BLaER1 (cell line): Measurements from ENCODE around the gene ADCY10.

Experiments
- H3K27ac ChIP-seq: shearing (Covaris generic); formaldehyde crosslinking; 2 replicates; pipeline ENCODE4 v1.8.1; 2022
- H3K27me3 ChIP-seq: shearing (Covaris generic); formaldehyde crosslinking; 2 replicates; pipeline ENCODE4 v1.8.1; 2022
- H3K36me3 ChIP-seq: shearing (Covaris generic); formaldehyde crosslinking; 2 replicates; pipeline ENCODE4 v1.8.1; 2022
- H3K4me1 ChIP-seq: shearing (Covaris generic); formaldehyde crosslinking; 2 replicates; pipeline ENCODE4 v1.8.1; 2022
- H3K4me2 ChIP-seq: shearing (Covaris generic); formaldehyde crosslinking; 2 replicates; pipeline ENCODE4 v1.8.1; 2022
- H3K4me3 ChIP-seq: shearing (Covaris generic); formaldehyde crosslinking; 2 replicates; pipeline ENCODE4 v1.8.1; 2022
- H3K9ac ChIP-seq: shearing (Covaris generic); formaldehyde crosslinking; 2 replicates; pipeline ENCODE4 v1.8.1; 2022
- H3K9me3 ChIP-seq: shearing (Covaris generic); formaldehyde crosslinking; 2 replicates; pipeline ENCODE4 v1.8.1; 2022
- H4K20me1 ChIP-seq: shearing (Covaris generic); formaldehyde crosslinking; 2 replicates; pipeline ENCODE4 v1.8.1; 2022
- Cebpa-rat ChIP-seq: shearing (Covaris generic); IDR thresholded peaks from 2 replicates; pipeline ENCODE4 v1.8.1; 2022

ADCY10 gene

DNA sequence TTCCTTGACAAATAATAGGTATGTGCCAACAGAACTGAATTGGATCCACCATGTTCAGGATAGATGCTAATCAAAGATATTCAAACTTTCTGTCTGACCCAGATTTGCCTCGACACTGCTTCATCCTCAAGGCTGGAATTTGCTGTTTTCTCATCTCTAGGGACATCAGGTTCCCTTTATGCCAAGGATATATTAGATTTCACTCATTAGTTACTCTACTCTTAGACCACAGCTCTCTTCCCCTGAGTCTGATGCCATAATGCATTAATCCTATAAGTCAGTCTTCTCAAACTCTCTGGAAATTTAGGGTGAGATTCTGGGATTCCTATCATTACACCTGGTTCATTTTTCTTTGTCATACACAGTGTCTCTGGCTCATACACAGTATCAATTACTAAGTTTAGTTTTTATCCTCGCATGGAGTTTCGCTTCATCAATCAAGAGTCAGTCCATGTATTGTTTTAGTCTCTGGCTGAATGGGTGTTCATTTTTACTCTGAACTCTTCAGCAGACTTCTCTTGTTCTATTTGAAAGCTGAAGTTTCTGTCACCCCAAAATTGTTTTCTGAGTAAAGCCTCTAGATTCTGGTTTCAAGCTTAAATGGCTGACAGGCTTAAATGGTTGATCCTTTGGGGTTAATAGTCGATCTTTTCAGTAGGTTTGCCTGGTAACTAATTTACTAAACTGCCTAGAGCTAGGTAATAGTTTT is 13.3 kb upstream of the ADCY10 start:
- Histone ChIP-seq H3K4me2 (no peak overlapping the region), H3K9ac (no peak overlapping the region), H3K36me3 (no peaks in the 10 kb centered on the region), H3K4me3 (no peak overlapping the region), H4K20me1 (0 out of 2 replicates have a peak, but pooled peaks cover 4% of the 10 kb centered on the region), H3K27ac (no peak overlapping the region), H3K4me1 (0 out of 2 replicates have a peak, but pooled peaks cover 6% of the 10 kb centered on the region), H3K27me3 (no peaks in the 10 kb centered on the region), H3K9me3 (no peaks in the 10 kb centered on the region)
- no peak for TF ChIP-seq Cebpa-rat

DNA sequence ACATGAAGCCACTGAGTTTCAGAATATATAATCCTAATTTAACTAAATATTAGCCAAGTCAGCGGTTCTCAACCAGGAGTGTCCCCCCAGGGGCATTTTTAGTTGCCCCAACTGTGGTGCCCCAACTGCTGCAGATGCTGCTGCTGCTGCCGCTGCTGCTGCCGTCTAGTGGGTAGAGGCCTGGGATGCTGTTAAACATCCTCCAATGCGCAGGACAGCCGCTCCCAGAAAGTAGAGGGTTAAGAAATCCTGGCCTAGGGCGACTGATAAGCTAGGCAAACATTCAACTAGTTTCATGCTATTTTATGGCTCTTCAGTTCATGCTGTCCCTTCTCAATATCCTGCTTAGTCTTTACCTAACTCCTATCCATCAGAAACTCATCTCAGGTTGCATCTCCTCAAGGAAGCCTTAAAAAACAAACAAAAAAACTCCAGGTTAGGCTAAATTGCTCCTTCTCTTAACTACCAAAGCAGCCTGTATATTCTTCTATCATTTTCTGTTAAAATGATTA is 12.6 kb upstream of the ADCY10 start:
- TF ChIP-seq Cebpa-rat = no peak
- no peaks in the 10 kb centered on the region for H3K27me3 ChIP-seq
- H3K27ac ChIP-seq = no peak overlapping the region
- no peak overlapping the region for H3K4me2 ChIP-seq
- 0 out of 2 replicates have a peak, but pooled peaks cover 6% of the 10 kb centered on the region for H3K4me1 ChIP-seq
- no peak overlapping the region for H3K9ac ChIP-seq
- 0 out of 2 replicates have a peak, but pooled peaks cover 4% of the 10 kb centered on the region for H4K20me1 ChIP-seq
- H3K36me3 ChIP-seq = no peaks in the 10 kb centered on the region
- H3K4me3 ChIP-seq = no peak overlapping the region
- H3K9me3 ChIP-seq = no peaks in the 10 kb centered on the region

DNA sequence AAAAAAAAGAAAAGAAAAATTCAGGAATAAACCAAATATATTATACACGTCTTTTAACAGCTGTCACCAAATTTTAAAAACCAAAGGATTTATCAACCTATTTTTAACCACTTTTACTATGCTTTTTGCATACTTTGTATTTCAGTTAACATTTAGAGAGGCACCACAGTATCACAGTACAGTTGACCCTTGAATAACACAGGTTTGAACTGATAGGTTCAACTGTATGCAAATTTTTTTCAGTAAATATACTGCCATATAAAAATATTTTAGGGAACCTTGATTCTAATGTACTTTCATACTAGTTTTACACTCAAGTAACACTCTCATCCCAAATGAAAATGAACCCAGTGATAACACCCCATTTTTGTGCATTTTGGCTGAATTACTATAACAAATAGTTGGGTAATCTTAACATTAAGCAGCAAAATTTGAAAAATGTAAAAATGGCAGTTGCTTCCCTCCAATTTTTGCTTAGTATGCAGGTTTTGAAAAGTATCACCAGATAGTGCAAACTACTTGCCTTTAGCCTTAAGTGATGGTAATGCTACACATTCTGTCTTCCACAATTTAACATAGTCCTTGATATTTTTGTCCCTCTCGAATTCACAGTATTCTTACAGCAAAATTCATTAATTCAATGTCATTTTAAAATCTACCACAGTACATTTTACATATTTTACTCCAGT is 10.8 kb upstream of the ADCY10 start:
- TF ChIP-seq Cebpa-rat = no peak
- Histone ChIP-seq H3K9me3 (no peaks in the 10 kb centered on the region), H3K27me3 (no peaks in the 10 kb centered on the region), H3K36me3 (no peaks in the 10 kb centered on the region), H3K9ac (no peak overlapping the region), H3K27ac (no peak overlapping the region), H3K4me3 (no peak overlapping the region), H3K4me2 (no peak overlapping the region), H4K20me1 (no peaks in the 10 kb centered on the region), H3K4me1 (0 out of 2 replicates have a peak, but pooled peaks cover 6% of the 10 kb centered on the region)

DNA sequence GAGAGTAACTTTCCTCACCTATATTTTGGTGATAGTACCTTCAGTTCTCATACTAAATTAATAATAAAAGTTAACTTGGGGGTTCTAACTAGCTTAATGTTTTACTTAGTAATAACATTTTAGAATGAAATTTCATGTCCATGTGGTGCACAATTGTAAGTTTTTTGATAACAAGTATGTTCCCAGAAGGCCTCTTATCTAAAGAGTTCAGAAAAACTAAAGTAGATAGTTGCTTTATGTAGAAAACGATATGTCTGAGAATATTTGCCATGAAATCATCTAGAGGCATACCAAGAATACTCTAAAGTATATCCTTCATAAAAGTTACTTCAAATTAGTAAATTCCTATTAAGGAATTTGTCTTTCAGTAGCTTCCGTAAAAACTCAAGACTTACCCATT is 10.2 kb upstream of the ADCY10 start:
- H3K4me2 ChIP-seq = no peak overlapping the region
- no peaks in the 10 kb centered on the region for H3K27me3 ChIP-seq
- peaks cover 1% of the 10 kb centered on the region; the same call in 1 of the 2 replicates for H3K36me3 ChIP-seq
- H3K9me3 ChIP-seq = no peaks in the 10 kb centered on the region
- H3K4me1 ChIP-seq = 0 out of 2 replicates have a peak, but pooled peaks cover 6% of the 10 kb centered on the region
- no peaks in the 10 kb centered on the region for H4K20me1 ChIP-seq
- no peak for TF ChIP-seq Cebpa-rat
- no peak overlapping the region for H3K27ac ChIP-seq
- H3K9ac ChIP-seq = no peak overlapping the region
- H3K4me3 ChIP-seq = no peak overlapping the region

DNA sequence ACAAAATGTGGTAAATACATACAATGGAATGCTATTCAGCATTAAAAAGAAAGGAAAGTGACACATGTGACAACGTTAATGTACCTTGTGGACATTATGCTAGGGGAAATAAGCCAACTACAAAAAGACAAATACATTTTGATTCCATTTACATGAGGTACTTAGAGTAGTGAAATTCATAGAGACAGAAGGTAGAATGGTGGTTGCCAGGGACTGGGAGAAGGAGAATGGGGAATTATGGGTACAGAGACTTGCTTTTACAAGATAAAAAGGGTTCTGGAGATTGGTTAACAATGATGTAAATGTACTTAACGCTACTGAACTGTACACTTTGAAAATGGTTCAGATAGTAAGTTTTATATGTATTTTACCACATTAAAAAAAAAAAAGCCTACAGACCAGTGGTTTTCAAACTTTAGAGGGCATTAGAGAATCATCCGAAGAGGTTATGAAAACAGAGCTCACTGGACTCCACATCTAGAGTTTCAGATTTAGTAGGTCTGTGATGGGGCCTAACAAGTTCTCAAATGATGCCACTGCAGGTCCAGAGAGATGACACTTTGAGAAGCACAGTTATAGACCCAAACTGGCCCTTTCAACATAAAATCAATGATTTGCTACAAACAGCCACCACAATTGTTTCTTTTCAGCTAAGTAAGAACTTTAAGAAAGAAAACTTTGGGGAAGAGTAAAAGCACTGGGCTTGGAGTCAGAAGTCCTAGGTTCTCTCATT is 9.6 kb upstream of the ADCY10 start:
- no peak overlapping the region for H3K9ac ChIP-seq
- H3K4me2 ChIP-seq = no peak overlapping the region
- no peaks in the 10 kb centered on the region for H3K9me3 ChIP-seq
- H3K27ac ChIP-seq = no peak overlapping the region
- 0 out of 2 replicates have a peak, but pooled peaks cover 6% of the 10 kb centered on the region for H3K4me1 ChIP-seq
- no peak overlapping the region for H3K4me3 ChIP-seq
- no peaks in the 10 kb centered on the region for H4K20me1 ChIP-seq
- no peaks in the 10 kb centered on the region for H3K27me3 ChIP-seq
- H3K36me3 ChIP-seq = peaks cover 4% of the 10 kb centered on the region; the same call in 1 of the 2 replicates
- TF ChIP-seq Cebpa-rat = no peak

DNA sequence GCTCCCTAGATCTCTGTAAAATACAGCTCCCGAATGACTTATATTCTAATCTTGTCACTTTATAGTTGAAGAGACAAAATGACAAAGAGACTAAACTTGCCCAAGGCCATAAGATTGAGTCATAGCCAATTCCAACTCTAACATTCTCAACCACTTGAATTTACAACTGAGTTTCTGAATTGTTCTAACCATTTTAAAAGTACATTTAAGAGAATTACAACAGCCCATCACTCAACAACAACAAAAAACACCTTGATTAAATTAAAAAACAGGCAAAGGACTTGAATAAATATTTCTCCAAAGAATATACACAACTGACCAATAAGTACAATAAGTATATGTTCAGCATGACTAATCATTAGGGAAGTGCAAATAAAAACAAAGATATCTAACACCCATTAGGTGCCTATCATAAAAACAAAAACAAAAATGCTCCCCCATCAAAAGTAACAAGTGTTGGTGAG is 8.7 kb upstream of the ADCY10 start:
- Histone ChIP-seq H3K9ac (no peak overlapping the region), H3K27ac (no peak overlapping the region), H3K4me2 (no peak overlapping the region), H4K20me1 (no peaks in the 10 kb centered on the region), H3K4me1 (0 out of 2 replicates have a peak, but pooled peaks cover 4% of the 10 kb centered on the region), H3K4me3 (no peak overlapping the region), H3K9me3 (no peaks in the 10 kb centered on the region), H3K27me3 (no peaks in the 10 kb centered on the region), H3K36me3 (peaks cover 4% of the 10 kb centered on the region; the same call in 1 of the 2 replicates)
- TF ChIP-seq Cebpa-rat = no peak

DNA sequence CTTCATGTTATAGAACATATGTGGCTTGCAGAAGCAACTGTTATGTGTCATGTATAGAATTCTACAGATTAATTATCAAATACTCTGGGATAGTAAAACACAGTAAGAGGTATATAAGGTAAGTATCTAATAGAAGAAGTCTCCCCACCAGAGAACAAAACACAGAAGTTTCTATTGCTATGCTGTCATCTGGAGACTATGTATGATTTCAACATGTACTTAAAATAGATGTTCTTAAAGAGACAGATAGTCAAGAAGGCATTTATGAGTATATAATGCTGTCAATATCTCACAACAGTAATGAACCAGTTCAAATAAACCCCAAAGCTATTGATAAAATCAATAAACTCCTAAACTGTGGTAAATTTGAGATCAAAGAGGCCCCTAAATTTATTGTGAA is 8.1 kb upstream of the ADCY10 start:
- TF ChIP-seq Cebpa-rat = no peak
- Histone ChIP-seq H3K27ac (no peak overlapping the region), H3K27me3 (no peaks in the 10 kb centered on the region), H3K4me1 (no peaks in the 10 kb centered on the region), H3K9me3 (no peaks in the 10 kb centered on the region), H3K9ac (no peak overlapping the region), H4K20me1 (no peaks in the 10 kb centered on the region), H3K36me3 (peaks cover 9% of the 10 kb centered on the region), H3K4me2 (no peak overlapping the region), H3K4me3 (no peak overlapping the region)

DNA sequence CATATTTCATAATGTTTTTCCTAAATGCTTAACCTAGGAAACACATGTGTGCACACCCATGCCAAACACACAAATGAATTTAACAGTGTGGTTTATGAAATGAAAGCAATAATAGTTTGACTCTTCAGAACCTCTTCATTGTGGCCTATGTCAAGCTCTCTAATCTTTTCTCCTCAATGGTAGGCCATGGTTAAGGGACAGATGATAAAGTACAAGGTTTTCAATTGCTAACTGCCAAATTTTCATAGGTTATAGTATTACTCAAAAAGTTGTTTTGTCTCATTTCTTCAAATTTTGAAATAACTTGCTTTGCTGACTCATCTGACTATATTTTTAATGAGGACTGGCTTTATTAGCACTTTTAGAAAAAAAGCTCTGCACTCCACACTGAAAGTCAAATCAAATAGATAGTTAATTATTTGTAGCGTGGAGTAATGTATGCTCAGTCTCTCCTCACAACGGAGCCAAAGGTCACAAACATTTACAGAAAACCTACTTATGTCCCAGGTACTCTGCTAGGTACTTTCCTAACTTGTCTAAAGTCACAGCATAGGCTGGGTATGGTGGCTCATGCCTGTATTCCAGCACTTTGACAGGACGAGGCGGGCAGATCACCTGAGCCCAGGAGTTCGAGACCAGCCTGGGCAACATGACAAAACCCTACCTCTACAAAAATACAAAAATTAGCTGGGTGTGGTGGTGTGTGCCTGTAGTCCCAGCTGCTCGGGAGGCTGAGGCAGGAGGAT is 3.0 kb upstream of the ADCY10 start:
- TF ChIP-seq Cebpa-rat = no peak
- H3K4me2 ChIP-seq = no peak overlapping the region
- H3K9me3 ChIP-seq = no peaks in the 10 kb centered on the region
- H3K27ac ChIP-seq = no peak overlapping the region
- H3K27me3 ChIP-seq = no peaks in the 10 kb centered on the region
- no peaks in the 10 kb centered on the region for H4K20me1 ChIP-seq
- H3K36me3 ChIP-seq = peaks cover 27% of the 10 kb centered on the region
- no peak overlapping the region for H3K9ac ChIP-seq
- no peak overlapping the region for H3K4me3 ChIP-seq
- no peaks in the 10 kb centered on the region for H3K4me1 ChIP-seq

DNA sequence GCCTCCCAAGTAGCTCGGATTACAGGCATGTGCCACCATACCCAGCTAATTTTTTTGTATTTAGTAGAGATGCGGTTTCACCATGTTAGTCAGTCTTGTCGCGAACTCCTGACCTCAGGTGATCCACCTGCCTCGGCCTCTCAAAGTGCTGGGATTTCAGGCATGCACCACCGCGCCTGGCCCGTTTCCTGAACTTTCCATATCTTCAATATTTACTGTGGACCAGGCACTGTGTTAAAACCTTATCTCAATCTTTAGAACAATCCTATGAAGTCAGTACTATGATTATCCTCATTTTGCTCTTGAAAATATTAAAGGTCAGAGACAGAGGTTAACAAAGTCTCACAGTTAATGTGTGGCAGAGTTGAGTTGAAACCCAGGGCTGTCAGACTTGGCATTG is 1.6 kb upstream of the ADCY10 start:
- H3K4me2 ChIP-seq = no peak overlapping the region

More for the DNA sequence above, 1.6 kb upstream of the ADCY10 start:
- no peak overlapping the region for H3K4me3 ChIP-seq
- no peak overlapping the region for H3K9ac ChIP-seq
- H4K20me1 ChIP-seq = no peaks in the 10 kb centered on the region
- no peaks in the 10 kb centered on the region for H3K4me1 ChIP-seq
- no peak overlapping the region for H3K27ac ChIP-seq
- H3K27me3 ChIP-seq = no peaks in the 10 kb centered on the region
- peaks cover 27% of the 10 kb centered on the region for H3K36me3 ChIP-seq
- 0 out of 2 replicates have a peak, but pooled peaks cover 2% of the 10 kb centered on the region for H3K9me3 ChIP-seq
- no peak for TF ChIP-seq Cebpa-rat
